ENCODE data around the gene LAMB1.
A peak's percentile ranks its signal among the peaks of the same experiment; 100 is the strongest.

The LAMB1 gene

GRCh38 chr7:107993891-107994291 is 9.1 kb downstream of the LAMB1 start:
- Histone ChIP-seq H3K4me3 (ENCODE audit: low read depth, low read length) (no peak overlapping the region), H3K27me3 (no peaks in the 10 kb centered on the region), H3K4me1 (peaks cover 15% of the 10 kb centered on the region), H3K36me3 (peaks cover 96% of the 10 kb centered on the region), H3K9me3 (no peaks in the 10 kb centered on the region)
- TF ChIP-seq CTCF (IDR thresholded peaks at IDR 0.05; ENCODE audit: low read depth, low read length): no peak
- DNase-seq: no peak

- no peak for DNase-seq
- no peak overlapping the region for H3K4me3 ChIP-seq (ENCODE audit: low read depth, low read length)
- no peak for TF ChIP-seq CTCF (IDR thresholded peaks at IDR 0.05; ENCODE audit: low read depth, low read length)
- no peaks in the 10 kb centered on the region; the same call in 1 of the 2 replicates for H3K4me1 ChIP-seq
- H3K36me3 ChIP-seq: peaks cover 96% of the 10 kb centered on the region
- H3K27me3 ChIP-seq: no peaks in the 10 kb centered on the region
- no peaks in the 10 kb centered on the region for H3K9me3 ChIP-seq
Measured at GRCh38 chr7:107989618-107990373, 13.2 kb downstream of the LAMB1 start.

- no peak for DNase-seq
- peaks cover 97% of the 10 kb centered on the region for H3K36me3 ChIP-seq
- TF ChIP-seq CTCF (IDR thresholded peaks at IDR 0.05; ENCODE audit: low read depth, low read length): peak; percentile 40
- H3K9me3 ChIP-seq: no peaks in the 10 kb centered on the region
- H3K27me3 ChIP-seq: no peaks in the 10 kb centered on the region
- H3K4me1 ChIP-seq: no peaks in the 10 kb centered on the region
- no peak overlapping the region for H3K4me3 ChIP-seq (ENCODE audit: low read depth, low read length)
Measured at GRCh38 chr7:107982918-107983389, 20.0 kb downstream of the LAMB1 start.

GRCh38 chr7:107982042-107982840 is 20.7 kb downstream of the LAMB1 start:
- DNase-seq: no peak
- TF ChIP-seq CTCF (IDR thresholded peaks at IDR 0.05; ENCODE audit: low read depth, low read length): no peak
- H3K36me3 ChIP-seq: peaks cover 97% of the 10 kb centered on the region
- H3K9me3 ChIP-seq: no peaks in the 10 kb centered on the region
- H3K27me3 ChIP-seq: no peaks in the 10 kb centered on the region
- no peaks in the 10 kb centered on the region for H3K4me1 ChIP-seq
- H3K4me3 ChIP-seq (ENCODE audit: low read depth, low read length): no peak overlapping the region

- no peak for TF ChIP-seq CTCF (IDR thresholded peaks at IDR 0.05; ENCODE audit: low read depth, low read length)
- Histone ChIP-seq H3K9me3 (no peaks in the 10 kb centered on the region), H3K36me3 (peaks cover 94% of the 10 kb centered on the region), H3K27me3 (no peaks in the 10 kb centered on the region), H3K4me1 (no peaks in the 10 kb centered on the region), H3K4me3 (ENCODE audit: low read depth, low read length) (no peak overlapping the region)
- DNase-seq: no peak
Measured at GRCh38 chr7:107981466-107981865, 21.5 kb downstream of the LAMB1 start.

Measured in BE2C (cell line).